GM12878 (cell line): ENCODE results near the gene PM20D2. TPM values are rescaled to one million over a fixed set of nuclear protein-coding genes. Genes with fewer than 3 reads are reported as not detected.

Experiments used
- ATAC-seq: fragments of 200-7000 bp; cut with Tn5 transposase; 3 replicates; pipeline ENCODE4 v1.9.1; 2020; ENCODE audit warnings: mild to moderate bottlenecking, moderate library complexity
- BruUV-seq: library from RNA; stranded (reverse); fragments of 400-500 nt; replicated peaks from 2 replicates; lab custom pipeline; 2021; lab: Mats Ljungman, UMichigan
- CTCF ChIA-PET: fragments of 300-600 bp; sonication (Branson Sonifier 250); formaldehyde crosslinking; extraction: SDS; loops from one replicate; lab custom pipeline; 2021; ENCODE audit warnings: inconsistent platforms; lab: Yijun Ruan, JAX
- POLR2A ChIA-PET: fragments of 350-600 bp; formaldehyde crosslinking; extraction: SDS; loops from one replicate; lab custom pipeline; 2021; ENCODE audit warnings: inconsistent platforms; lab: Charles Lee
- RAD21 ChIA-PET: fragments of 300-600 bp; sonication (Branson Sonifier 250); formaldehyde crosslinking; loops from one replicate; lab custom pipeline; 2023; ENCODE audit warnings: antibody characterized with exemption; ENCODE audit not compliant: unreplicated experiment; lab: Charles Lee
- SMC1A ChIA-PET: fragments of 300-600 bp; sonication (Branson Sonifier 250); formaldehyde crosslinking; loops from one replicate; lab custom pipeline; 2023; ENCODE audit not compliant: unreplicated experiment, uncharacterized antibody; lab: Charles Lee
- DNase-seq: peaks from one replicate; pipeline ENCODE4 v3.0.0-alpha.2; 2011; ENCODE audit warnings: low read depth, low spot score
- FAIRE-seq: peaks from 3 replicates; lab custom pipeline; 2011; peaks lifted over from hg19 to GRCh38; lab: Jason Lieb, UNC
- H2AFZ ChIP-seq: 2 replicates; pipeline ENCODE4 v1.6.0; 2011; ENCODE audit warnings: low read depth, low read length, control low read depth; ENCODE audit not compliant: control insufficient read depth
- H3K27ac ChIP-seq: 2 replicates; pipeline ENCODE4 v1.5.1; 2011; ENCODE audit warnings: control low read depth; ENCODE audit not compliant: control insufficient read depth, insufficient read depth
- H3K27me3 ChIP-seq, 2 experiments: replicated peaks in 1 of 2; 2 replicates each; pipeline versions ENCODE4 v1.6.0 to v1.6.1; 2011; ENCODE audit warnings: low read length in 1 of 2; ENCODE audit not compliant: control insufficient read depth in 2 of 2, insufficient read depth in 2 of 2
- H3K36me3 ChIP-seq, 2 experiments: 2 replicates each; pipeline ENCODE4 v1.5.1; 2011; ENCODE audit warnings: low read length in 1 of 2; ENCODE audit not compliant: control insufficient read depth in 2 of 2, insufficient read depth in 2 of 2
- H3K4me1 ChIP-seq: 2 replicates; pipeline ENCODE4 v1.6.1; 2011; ENCODE audit warnings: mild to moderate bottlenecking, low read length, moderate library complexity, mixed read lengths; ENCODE audit not compliant: control insufficient read depth, insufficient read depth
- H3K4me2 ChIP-seq: 2 replicates; pipeline ENCODE4 v1.6.0; 2011; ENCODE audit warnings: control low read depth; ENCODE audit not compliant: control insufficient read depth, insufficient read depth
- H3K4me3 ChIP-seq: fragments of 200-600 bp; sonication (generic); 2 replicates; pipeline ENCODE4 v1.5.1; 2016
- H3K79me2 ChIP-seq: 2 replicates; pipeline ENCODE4 v1.6.0; 2011; ENCODE audit warnings: low read length; ENCODE audit not compliant: control insufficient read depth, insufficient read depth
- H3K9ac ChIP-seq: 2 replicates; pipeline ENCODE4 v1.8.0; 2011; ENCODE audit warnings: low read length, control low read depth, mixed read lengths; ENCODE audit not compliant: control insufficient read depth, insufficient read depth
- H3K9me3 ChIP-seq: replicated peaks from 3 replicates; pipeline ENCODE4 v1.5.1; 2011; ENCODE audit warnings: mild to moderate bottlenecking, low read length; ENCODE audit not compliant: control insufficient read depth, insufficient read depth
- H4K20me1 ChIP-seq: 2 replicates; pipeline ENCODE4 v1.6.0; 2011; ENCODE audit not compliant: control insufficient read depth, insufficient read depth
- CBX5 ChIP-seq: sonication (generic); IDR thresholded peaks from 2 replicates; pipeline ENCODE4 v1.6.1; 2016; ENCODE audit warnings: low read depth, moderate library complexity, mild to moderate bottlenecking, inconsistent platforms
- EZH2 ChIP-seq: IDR thresholded peaks from 2 replicates; pipeline ENCODE4 v1.6.1; 2012; ENCODE audit warnings: low read depth, mild to moderate bottlenecking, control low read depth, inconsistent platforms, low read length, borderline replicate concordance; ENCODE audit not compliant: control insufficient read depth
- FOXM1 ChIP-seq: IDR thresholded peaks from 2 replicates; pipeline ENCODE4 v1.6.1; 2012; ENCODE audit warnings: low read depth, mild to moderate bottlenecking, inconsistent platforms, low read length, moderate library complexity
- IKZF1 ChIP-seq: fragments of 450-650 bp; conservative IDR thresholded peaks from 2 replicates; pipeline ENCODE4 v1.6.1; 2017; ENCODE audit warnings: antibody characterized with exemption, mild to moderate bottlenecking
- IRF3 ChIP-seq: fragments of 450-650 bp; IDR thresholded peaks from 2 replicates; pipeline ENCODE4 v1.6.1; 2014; ENCODE audit warnings: mild to moderate bottlenecking
- NBN ChIP-seq: fragments of 450-650 bp; IDR thresholded peaks from 2 replicates; pipeline ENCODE4 v1.6.1; 2016
- RELA ChIP-seq: fragments of 450-650 bp; IDR thresholded peaks from 2 replicates; pipeline ENCODE4 v1.8.0; 2014; ENCODE audit warnings: borderline replicate concordance; ENCODE audit not compliant: partially characterized antibody
- WGBS: methylation state at CpG from one replicate; pipeline ENCODE4 v1.1.6; 2016; ENCODE audit warnings: low lambda C conversion rate; ENCODE audit not compliant: insufficient replicate concordance, insufficient coverage; ENCODE audit errors: missing lambda C conversion rate; 5-methylcytosine and 5-hydroxymethylcytosine counted together
- in situ Hi-C: fragments of 300-500 bp; cut with MboI; formaldehyde crosslinking; loops from 9 replicates; pipeline ENCODE4 v1.14.3; 2018; ENCODE audit warnings: mixed read lengths
- intact Hi-C: fragments of 100-400 bp; cut with micrococcal nuclease; formaldehyde crosslinking; loops from one replicate; pipeline ENCODE4 v1.14.2; 2022; ENCODE audit not compliant: unreplicated experiment
- polyA plus RNA-seq, 11 experiments: library from polyadenylated mRNA; depleted of rRNA in 4 of 11; unstranded in 6 of 11; stranded (reverse) in 5 of 11; fragments of >200 nt; fragmentation: Nextera tagmentation in 4 of 11; fragmentation: Illumina TruSeq in 1 of 11; extraction: Ambion mirVana in 4 of 11; extraction: Trizol in 1 of 11; gene quantifications; 1 replicate in 1 of 11; 2 replicates in 10 of 11; pipeline versions ENCODE4 v1.2.1 to v1.2.3, GENCODE V29; 2011 to 2016; ENCODE audit warnings: inconsistent platforms in 2 of 11, missing spikeins in 2 of 11, low read depth in 1 of 11
- total RNA-seq, 4 experiments: library from RNA; depleted of rRNA in 3 of 4; stranded (reverse); fragments of >200 nt in 3 of 4; fragmentation: Illumina TruSeq in 1 of 4; extraction: Trizol in 1 of 4; gene quantifications; 2 replicates each; pipeline versions ENCODE4 v1.2.1 to v1.2.3, GENCODE V29; 2013 to 2021

PM20D2 gene
- total and polyA plus RNA-seq, 10 of the 15 experiments (the other 5 are each of a cell fraction or from before 2014, with no cell fraction given) = 7.8 to 23.6 (median 15.7) TPM

DNA sequence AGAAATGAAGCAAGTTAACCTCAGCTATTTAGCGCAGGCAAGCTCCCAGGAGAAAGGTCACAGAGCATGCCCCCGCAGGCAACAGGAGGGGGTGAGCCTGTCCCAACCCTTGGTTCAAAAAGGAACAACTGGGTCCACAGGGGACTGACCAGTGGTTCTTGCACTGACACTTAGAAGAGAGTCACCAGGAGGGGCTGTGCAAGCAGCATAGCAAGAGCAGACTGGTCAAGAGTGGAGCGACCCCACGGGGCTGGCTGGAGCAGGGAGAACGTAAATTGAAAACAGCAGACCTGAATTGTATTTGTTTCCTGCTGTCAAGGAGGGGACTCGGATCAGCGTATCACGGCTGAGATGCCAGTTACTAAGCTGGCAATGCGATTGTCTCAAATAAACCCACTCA is 38.5 kb downstream of the PM20D2 start:
- 60% methylated on average over 9 of the region's 9 CpGs for WGBS
- H3K9me3 ChIP-seq = no peaks in the 10 kb centered on the region
- in situ Hi-C loops (no loop called here), intact Hi-C loops (no loop called here)
- peaks cover 2% of the 10 kb centered on the region in 2 experiments; a peak in 2 of 4 replicates for H3K27me3 ChIP-seq
- no peak overlapping the region for H3K9ac ChIP-seq
- ChIA-PET RAD21 (no interaction called here), CTCF (no interaction called here), SMC1A (no interaction called here), POLR2A (no interaction called here)
- H3K79me2 ChIP-seq = no peaks in the 10 kb centered on the region
- DNase-seq (no peak), ATAC-seq (no peak), FAIRE-seq (no peak)
- no peak overlapping the region for H2AFZ ChIP-seq
- BruUV-seq = no TSS peak
- no peak overlapping the region for H3K4me2 ChIP-seq
- H3K4me1 ChIP-seq = no peaks in the 10 kb centered on the region
- no peak overlapping the region for H3K27ac ChIP-seq
- no peaks in the 10 kb centered on the region for H4K20me1 ChIP-seq
- no peaks in the 10 kb centered on the region for H3K36me3 ChIP-seq
- H3K4me3 ChIP-seq = no peak overlapping the region
- TF ChIP-seq NBN (no peak), EZH2 (no peak), RELA (no peak), IKZF1 (no peak), IRF3 (no peak)

DNA sequence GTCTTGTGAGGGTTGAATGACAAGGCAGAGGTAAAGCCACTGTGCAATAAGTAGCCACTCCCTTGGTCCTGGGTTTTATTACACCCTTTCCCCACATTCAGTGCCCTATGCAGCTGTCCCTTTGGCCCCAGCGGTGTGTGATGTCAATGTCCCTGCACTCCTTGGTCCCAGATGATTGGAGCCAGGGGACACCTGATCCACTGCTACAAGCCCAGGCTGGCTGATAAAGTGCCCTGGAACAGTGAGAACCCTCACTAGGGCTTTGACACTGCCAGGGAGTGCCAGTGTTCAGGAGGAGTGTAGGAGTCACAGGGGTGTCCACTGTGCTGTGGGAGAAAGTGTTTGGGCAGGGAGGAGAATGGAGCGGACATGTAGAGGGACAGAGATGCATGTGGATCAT is 40.9 kb downstream of the PM20D2 start:
- ATAC-seq (no peak), FAIRE-seq (no peak), DNase-seq (no peak)
- ChIA-PET SMC1A (no interaction called here), POLR2A (no interaction called here), RAD21 (no interaction called here), CTCF (no interaction called here)
- no peak for TF ChIP-seq FOXM1
- TF ChIP-seq CBX5 = no peak
- H3K36me3 ChIP-seq = no peaks in the 10 kb centered on the region
- no peaks in the 10 kb centered on the region for H3K79me2 ChIP-seq
- BruUV-seq = no TSS peak
- 79% methylated on average over 2 of the region's 2 CpGs for WGBS
- in situ Hi-C loops (no loop called here), intact Hi-C loops (no loop called here)
- H3K4me3 ChIP-seq = no peak overlapping the region
- H3K27ac ChIP-seq = no peak overlapping the region
- H3K4me2 ChIP-seq = no peak overlapping the region
- H3K27me3 ChIP-seq = peaks cover 2% of the 10 kb centered on the region in 2 experiments; a peak in 2 of 4 replicates
- no peak overlapping the region for H3K9ac ChIP-seq
- H3K4me1 ChIP-seq = no peaks in the 10 kb centered on the region
- no peaks in the 10 kb centered on the region for H4K20me1 ChIP-seq
- no peaks in the 10 kb centered on the region for H3K9me3 ChIP-seq
- no peak overlapping the region for H2AFZ ChIP-seq
